ENCODE measurements around the gene APPL1.

DNA sequence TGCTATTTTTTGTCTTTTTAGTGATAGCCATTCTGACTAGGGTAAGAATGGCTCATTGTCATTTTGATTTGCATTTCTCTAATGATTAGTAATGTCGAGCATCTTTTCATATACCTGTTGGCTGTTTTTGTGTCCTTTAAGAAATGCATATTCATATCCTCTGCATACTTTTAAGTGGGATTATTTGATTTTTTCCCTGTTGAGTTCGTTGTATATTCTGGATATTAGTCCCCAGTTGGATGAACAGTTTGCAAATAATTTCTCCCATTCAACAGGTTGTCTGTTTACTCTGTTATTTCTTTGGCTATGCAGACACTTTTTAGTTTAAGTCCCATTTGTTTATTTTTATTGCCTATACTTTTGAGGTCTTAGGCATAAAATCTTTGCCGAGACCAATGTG, 34.4 kb downstream of the APPL1 start:
- TF ChIP-seq, protein P1, sequence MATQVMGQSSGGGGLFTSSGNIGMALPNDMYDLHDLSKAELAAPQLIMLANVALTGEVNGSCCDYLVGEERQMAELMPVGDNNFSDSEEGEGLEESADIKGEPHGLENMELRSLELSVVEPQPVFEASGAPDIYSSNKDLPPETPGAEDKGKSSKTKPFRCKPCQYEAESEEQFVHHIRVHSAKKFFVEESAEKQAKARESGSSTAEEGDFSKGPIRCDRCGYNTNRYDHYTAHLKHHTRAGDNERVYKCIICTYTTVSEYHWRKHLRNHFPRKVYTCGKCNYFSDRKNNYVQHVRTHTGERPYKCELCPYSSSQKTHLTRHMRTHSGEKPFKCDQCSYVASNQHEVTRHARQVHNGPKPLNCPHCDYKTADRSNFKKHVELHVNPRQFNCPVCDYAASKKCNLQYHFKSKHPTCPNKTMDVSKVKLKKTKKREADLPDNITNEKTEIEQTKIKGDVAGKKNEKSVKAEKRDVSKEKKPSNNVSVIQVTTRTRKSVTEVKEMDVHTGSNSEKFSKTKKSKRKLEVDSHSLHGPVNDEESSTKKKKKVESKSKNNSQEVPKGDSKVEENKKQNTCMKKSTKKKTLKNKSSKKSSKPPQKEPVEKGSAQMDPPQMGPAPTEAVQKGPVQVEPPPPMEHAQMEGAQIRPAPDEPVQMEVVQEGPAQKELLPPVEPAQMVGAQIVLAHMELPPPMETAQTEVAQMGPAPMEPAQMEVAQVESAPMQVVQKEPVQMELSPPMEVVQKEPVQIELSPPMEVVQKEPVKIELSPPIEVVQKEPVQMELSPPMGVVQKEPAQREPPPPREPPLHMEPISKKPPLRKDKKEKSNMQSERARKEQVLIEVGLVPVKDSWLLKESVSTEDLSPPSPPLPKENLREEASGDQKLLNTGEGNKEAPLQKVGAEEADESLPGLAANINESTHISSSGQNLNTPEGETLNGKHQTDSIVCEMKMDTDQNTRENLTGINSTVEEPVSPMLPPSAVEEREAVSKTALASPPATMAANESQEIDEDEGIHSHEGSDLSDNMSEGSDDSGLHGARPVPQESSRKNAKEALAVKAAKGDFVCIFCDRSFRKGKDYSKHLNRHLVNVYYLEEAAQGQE (IDR thresholded peaks at IDR 0.05; ENCODE audit: low read depth, low read length) = no peak
- TF ChIP-seq, protein P2, sequence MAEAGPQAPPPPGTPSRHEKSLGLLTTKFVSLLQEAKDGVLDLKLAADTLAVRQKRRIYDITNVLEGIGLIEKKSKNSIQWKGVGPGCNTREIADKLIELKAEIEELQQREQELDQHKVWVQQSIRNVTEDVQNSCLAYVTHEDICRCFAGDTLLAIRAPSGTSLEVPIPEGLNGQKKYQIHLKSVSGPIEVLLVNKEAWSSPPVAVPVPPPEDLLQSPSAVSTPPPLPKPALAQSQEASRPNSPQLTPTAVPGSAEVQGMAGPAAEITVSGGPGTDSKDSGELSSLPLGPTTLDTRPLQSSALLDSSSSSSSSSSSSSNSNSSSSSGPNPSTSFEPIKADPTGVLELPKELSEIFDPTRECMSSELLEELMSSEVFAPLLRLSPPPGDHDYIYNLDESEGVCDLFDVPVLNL (IDR thresholded peaks at IDR 0.05; ENCODE audit: low read depth, low read length) = no peak
- TF ChIP-seq, protein P3, sequence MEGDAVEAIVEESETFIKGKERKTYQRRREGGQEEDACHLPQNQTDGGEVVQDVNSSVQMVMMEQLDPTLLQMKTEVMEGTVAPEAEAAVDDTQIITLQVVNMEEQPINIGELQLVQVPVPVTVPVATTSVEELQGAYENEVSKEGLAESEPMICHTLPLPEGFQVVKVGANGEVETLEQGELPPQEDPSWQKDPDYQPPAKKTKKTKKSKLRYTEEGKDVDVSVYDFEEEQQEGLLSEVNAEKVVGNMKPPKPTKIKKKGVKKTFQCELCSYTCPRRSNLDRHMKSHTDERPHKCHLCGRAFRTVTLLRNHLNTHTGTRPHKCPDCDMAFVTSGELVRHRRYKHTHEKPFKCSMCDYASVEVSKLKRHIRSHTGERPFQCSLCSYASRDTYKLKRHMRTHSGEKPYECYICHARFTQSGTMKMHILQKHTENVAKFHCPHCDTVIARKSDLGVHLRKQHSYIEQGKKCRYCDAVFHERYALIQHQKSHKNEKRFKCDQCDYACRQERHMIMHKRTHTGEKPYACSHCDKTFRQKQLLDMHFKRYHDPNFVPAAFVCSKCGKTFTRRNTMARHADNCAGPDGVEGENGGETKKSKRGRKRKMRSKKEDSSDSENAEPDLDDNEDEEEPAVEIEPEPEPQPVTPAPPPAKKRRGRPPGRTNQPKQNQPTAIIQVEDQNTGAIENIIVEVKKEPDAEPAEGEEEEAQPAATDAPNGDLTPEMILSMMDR (IDR thresholded peaks at IDR 0.05 in 2 of 3, conservative IDR thresholded peaks at IDR 0.05 in 1 of 3; ENCODE audit: control insufficient read depth in 2 of 3, extremely low read depth in 1 of 3, insufficient read depth in 1 of 3, low read depth in 3 of 3, low read length in 3 of 3) = no peak
- TF ChIP-seq POLR2AphosphoS5 (IDR thresholded peaks at IDR 0.05; ENCODE audit: low read length) (no peak), POLR2A (IDR thresholded peaks at IDR 0.05; ENCODE audit: low read depth, low read length) (no peak), MXI1 (IDR thresholded peaks at IDR 0.05; ENCODE audit: low read depth, low read length) (no peak), EZH2 (IDR thresholded peaks at IDR 0.05; ENCODE audit: borderline replicate concordance, control insufficient read depth, low read depth, low read length) (no peak), EP300 (IDR thresholded peaks at IDR 0.05; ENCODE audit: borderline replicate concordance in 1 of 2, control insufficient read depth in 1 of 2, low read depth in 2 of 2, low read length in 2 of 2) (no peak), NFIC (IDR thresholded peaks at IDR 0.05; ENCODE audit: low read depth, low read length) (no peak), ZZZ3 (IDR thresholded peaks at IDR 0.05; ENCODE audit: control insufficient read depth, insufficient read length, low read depth) (no peak)
- TF ChIP-seq, protein P4, sequence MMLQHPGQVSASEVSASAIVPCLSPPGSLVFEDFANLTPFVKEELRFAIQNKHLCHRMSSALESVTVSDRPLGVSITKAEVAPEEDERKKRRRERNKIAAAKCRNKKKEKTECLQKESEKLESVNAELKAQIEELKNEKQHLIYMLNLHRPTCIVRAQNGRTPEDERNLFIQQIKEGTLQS (IDR thresholded peaks at IDR 0.05; ENCODE audit: borderline replicate concordance, extremely low read depth, low read depth, low read length) = no peak
- TF ChIP-seq, protein P5, sequence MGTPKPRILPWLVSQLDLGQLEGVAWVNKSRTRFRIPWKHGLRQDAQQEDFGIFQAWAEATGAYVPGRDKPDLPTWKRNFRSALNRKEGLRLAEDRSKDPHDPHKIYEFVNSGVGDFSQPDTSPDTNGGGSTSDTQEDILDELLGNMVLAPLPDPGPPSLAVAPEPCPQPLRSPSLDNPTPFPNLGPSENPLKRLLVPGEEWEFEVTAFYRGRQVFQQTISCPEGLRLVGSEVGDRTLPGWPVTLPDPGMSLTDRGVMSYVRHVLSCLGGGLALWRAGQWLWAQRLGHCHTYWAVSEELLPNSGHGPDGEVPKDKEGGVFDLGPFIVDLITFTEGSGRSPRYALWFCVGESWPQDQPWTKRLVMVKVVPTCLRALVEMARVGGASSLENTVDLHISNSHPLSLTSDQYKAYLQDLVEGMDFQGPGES (IDR thresholded peaks at IDR 0.05) = no peak

Measured in GM12878 (cell line).